Upper lobe of left lung (tissue), 6 donors: Measurements from ENCODE around the gene AQP12B. TPM values are rescaled to one million over a fixed set of nuclear protein-coding genes. Genes with fewer than 3 reads are reported as not detected.

Source experiments
- ATAC-seq, 2 donors: fragments of 200-7000 bp; cut with Tn5 transposase; one replicate each; pipeline ENCODE4 v1.9.1; 2022; ENCODE audit warnings: mild to moderate bottlenecking in 2 of 2, moderate library complexity in 2 of 2; ENCODE audit not compliant: low FRiP score in 2 of 2
- DNase-seq, 2 donors: peaks; one replicate each; pipeline ENCODE4 v3.0.0-alpha.2; 2019 to 2020
- H3K27ac ChIP-seq, 4 donors: fragments of 200-600 bp; sonication (generic); one replicate each; pipeline ENCODE4 v1.5.1; 2016 to 2019
- H3K27me3 ChIP-seq, 4 donors: fragments of 200-600 bp; sonication (generic); one replicate each; pipeline ENCODE4 v1.5.1; 2017 to 2019
- H3K36me3 ChIP-seq, 4 donors: fragments of 200-600 bp; sonication (generic); one replicate each; pipeline ENCODE4 v1.5.1; 2016 to 2019
- H3K4me1 ChIP-seq, 4 donors: fragments of 200-600 bp; sonication (generic); one replicate each; pipeline ENCODE4 v1.5.1; 2018 to 2019
- H3K4me3 ChIP-seq, 4 donors: fragments of 200-600 bp; sonication (generic); one replicate each; pipeline ENCODE4 v1.5.1; 2017 to 2019; ENCODE audit warnings: mild to moderate bottlenecking in 2 of 4, moderate library complexity in 1 of 4
- H3K9me3 ChIP-seq, 4 donors: fragments of 200-600 bp; sonication (generic); one replicate each; pipeline ENCODE4 v1.5.1; 2018 to 2019
- CTCF ChIP-seq, 6 experiments: fragments of 450-650 bp in 4 of 6; fragments of 200-600 bp in 2 of 6; sonication (generic) in 2 of 6; IDR thresholded peaks; one replicate each; pipeline ENCODE4 v1.5.1; 2016 to 2019; ENCODE audit warnings: antibody characterized with exemption in 6 of 6
- EP300 ChIP-seq, 4 donors: sonication (generic); formaldehyde crosslinking; IDR thresholded peaks; one replicate each; pipeline ENCODE4 v1.5.1; 2017; ENCODE audit warnings: antibody characterized with exemption in 4 of 4, control low read depth in 2 of 4
- POLR2A ChIP-seq, 4 donors: fragments of 450-650 bp; IDR thresholded peaks; one replicate each; pipeline ENCODE4 v1.5.1; 2016 to 2017; ENCODE audit warnings: antibody characterized with exemption in 4 of 4, mild to moderate bottlenecking in 2 of 4
- POLR2AphosphoS5 ChIP-seq, 2 donors: sonication (generic); formaldehyde crosslinking; IDR thresholded peaks; one replicate each; pipeline ENCODE4 v1.5.1; 2017; ENCODE audit warnings: antibody characterized with exemption in 2 of 2
- WGBS, 2 donors: methylation state at CpG; one replicate each; pipeline ENCODE4 v1.1.5; 2017 to 2018; 5-methylcytosine and 5-hydroxymethylcytosine counted together
- small RNA-seq, 4 donors: library from RNA; depleted of rRNA; stranded (forward); fragments of <200 nt; gene quantifications; one replicate each; pipeline ENCODE3, GENCODE V24; 2016
- total RNA-seq, 6 donors: library from RNA; depleted of rRNA in 4 of 6; stranded (reverse); fragments of >200 nt in 4 of 6; gene quantifications; one replicate each; pipeline versions ENCODE4 v1.1.0 to v1.2.1, GENCODE V29; 2016 to 2021
- donor health status: DM: no; HTN: no; CAD: no; lungs with moderate emphysema.
- donor health status: DM: no; HTN: yes; CAD: no; lungs with severe emphysema.

AQP12B gene
- total RNA-seq, 6 donors from 2014 or later = not detected

GRCh38 chr2:240627736-240628506 lies 54.8 kb downstream of the AQP12B start:
- no peaks in the 10 kb centered on the region for H3K36me3 ChIP-seq
- no peak overlapping the region for H3K27ac ChIP-seq
- WGBS, 2 donors = 85 to 91% methylated on average over 14 to 17 of the region's 17 CpGs
- TF ChIP-seq POLR2AphosphoS5 (IDR thresholded peaks at IDR 0.05) = no peak
- TF ChIP-seq CTCF (IDR thresholded peaks at IDR 0.05) = no peak
- TF ChIP-seq POLR2A (IDR thresholded peaks at IDR 0.05) = no peak
- no peak for TF ChIP-seq EP300 (IDR thresholded peaks at IDR 0.05)
- H3K4me3 ChIP-seq = no peak overlapping the region
- no peaks in the 10 kb centered on the region for H3K9me3 ChIP-seq
- ATAC-seq (no peak), DNase-seq (no peak)
- peaks cover 0 to 18% (median 7%) of the 10 kb centered on the region in 4 donors for H3K4me1 ChIP-seq
- H3K27me3 ChIP-seq = no peaks in the 10 kb centered on the region

- no peak for TF ChIP-seq CTCF (IDR thresholded peaks at IDR 0.05)
- TF ChIP-seq POLR2AphosphoS5 (IDR thresholded peaks at IDR 0.05) = no peak
- TF ChIP-seq POLR2A (IDR thresholded peaks at IDR 0.05) = no peak
- no peak for TF ChIP-seq EP300 (IDR thresholded peaks at IDR 0.05)
- peak in 1 of 2 donors; percentile 29 for ATAC-seq
- peaks cover 0 to 29% (median 11%) of the 10 kb centered on the region in 4 donors for H3K4me1 ChIP-seq
- H3K4me3 ChIP-seq = no peak overlapping the region
- WGBS, 2 donors = 21 to 45% methylated on average over 6 to 12 of the region's 21 CpGs
- H3K27ac ChIP-seq = peak overlapping the region in 2 of 4 donors; percentile 20 to 49
- H3K9me3 ChIP-seq = no peaks in the 10 kb centered on the region
- H3K27me3 ChIP-seq = no peaks in the 10 kb centered on the region
- H3K36me3 ChIP-seq = no peaks in the 10 kb centered on the region
- DNase-seq = peak; percentile 57 to 60
Measured at GRCh38 chr2:240626531-240627300, 56.0 kb downstream of the AQP12B start.

Small RNA genes within 50 kb of the gene (small RNA-seq; reads per million reads assigned to genes)
- gene AC011298.3 = 0 reads per million in 4 donors

Other genes with a start within 250 kb of the AQP12B start
- 10 to 100 TPM; 16.8 to 45.5 (median 33.2) TPM for gene GPC1, start 247.2 kb downstream of the AQP12B start, total RNA-seq
- gene ANKMY1, start 124.9 kb downstream of the AQP12B start, total RNA-seq = 10 to 100 TPM; 23.7 to 97.4 (median 26.9) TPM
- 10 to 100 TPM in 1 of 6 donors, 1 to 10 TPM in 5; 3.2 to 30.4 (median 5.7) TPM for gene DUSP28, start 122.5 kb downstream of the AQP12B start, total RNA-seq
- gene RNPEPL1, start 114.4 kb downstream of the AQP12B start, total RNA-seq = 100 to 1,000 TPM in 5 of 6 donors, 10 to 100 TPM in 1; 71.0 to 264 (median 123) TPM
- gene CAPN10, start 96.2 kb downstream of the AQP12B start, total RNA-seq = 100 to 1,000 TPM in 1 of 6 donors, 10 to 100 TPM in 5; 35.3 to 118 (median 38.9) TPM
- gene GPR35, start 57.4 kb downstream of the AQP12B start, total RNA-seq = 10 to 100 TPM in 1 of 6 donors, 1 to 10 TPM in 5; 1.9 to 14.7 (median 4.6) TPM
- gene AQP12A, start 9.0 kb upstream of the AQP12B start, total RNA-seq = not detected
- gene KIF1A, start 137.3 kb upstream of the AQP12B start, total RNA-seq = 1 to 10 TPM in 1 of 6 donors, under 1 TPM in 3, not detected in 2; 0.15 to 1.2 (median 0.35) TPM
- under 1 TPM in 3 of 6 donors, not detected in 3; 0.30 to 0.46 (median 0.44) TPM for gene AGXT, start 185.9 kb upstream of the AQP12B start, total RNA-seq
- gene MAB21L4, start 213.3 kb upstream of the AQP12B start, total RNA-seq = 100 to 1,000 TPM in 1 of 6 donors, 10 to 100 TPM in 5; 11.5 to 117 (median 29.0) TPM
- gene CROCC2, start 223.5 kb upstream of the AQP12B start, total RNA-seq = 10 to 100 TPM in 3 of 6 donors, 1 to 10 TPM in 2, under 1 TPM in 1; 0.23 to 17.8 (median 7.6) TPM